Activated T-helper 1 cell treated with anti-CD3 and anti-CD28 coated beads, Interleukin-12 subunit alpha, Interleukin-12 subunit beta, Interleukin-2, Interleukin-4 antibody, amounts not matched to agents 30 ng/mL and 10 ng/mL and 1 ng/mL, durations not matched to agents 14 hours and 24 hours and 36 hours (primary cell): ENCODE measurements around the gene RBM20. TPM values are rescaled to one million over a fixed set of nuclear protein-coding genes. Genes with fewer than 3 reads are reported as not detected.

Source experiments
- DNase-seq: peaks from one replicate; pipeline ENCODE4 v3.0.0; 2021; ENCODE audit warnings: low spot score
- H3K27ac Mint-ChIP-seq: one replicate; pipeline ENCODE4 v1.8.0; 2021; ENCODE audit warnings: mild to moderate bottlenecking, mixed read lengths
- H3K27me3 Mint-ChIP-seq: one replicate; pipeline ENCODE4 v1.8.0; 2022; ENCODE audit warnings: mild to moderate bottlenecking, moderate library complexity, mixed read lengths; ENCODE audit not compliant: insufficient read depth
- H3K36me3 Mint-ChIP-seq: one replicate; pipeline ENCODE4 v1.8.0; 2021; ENCODE audit warnings: low read depth, mixed read lengths
- H3K4me1 Mint-ChIP-seq: one replicate; pipeline ENCODE4 v1.8.0; 2021; ENCODE audit warnings: low read depth, mixed read lengths
- H3K4me3 Mint-ChIP-seq: one replicate; pipeline ENCODE4 v1.8.0; 2021; ENCODE audit warnings: mild to moderate bottlenecking, moderate library complexity, mixed read lengths
- H3K9me3 Mint-ChIP-seq: one replicate; pipeline ENCODE4 v1.8.0; 2021; ENCODE audit warnings: mixed read lengths
- intact Hi-C: fragments of 100-400 bp; cut with micrococcal nuclease; formaldehyde crosslinking; loops from one replicate; pipeline ENCODE4 v1.15.1; 2024
- total RNA-seq: library from RNA; stranded (reverse); gene quantifications from 2 replicates; pipeline ENCODE4 v1.2.3, GENCODE V29; 2022

RBM20 gene
- total RNA-seq, 1 donor from 2014 or later: not detected

- intact Hi-C loops: no loop called here
- DNase-seq: no peak
- Mint-ChIP-seq H3K36me3 (no peaks in the 10 kb centered on the region), H3K27me3 (peaks cover 11% of the 10 kb centered on the region), H3K9me3 (no peaks in the 10 kb centered on the region), H3K4me1 (peaks cover 15% of the 10 kb centered on the region), H3K27ac (no peak overlapping the region), H3K4me3 (no peak overlapping the region)
Observed at GRCh38 chr10:110822035-110822711, 178.0 kb downstream of the RBM20 start.

GRCh38 chr10:110822712-110823311 lies 178.7 kb downstream of the RBM20 start:
- Mint-ChIP-seq H3K4me3 (no peak overlapping the region), H3K36me3 (no peaks in the 10 kb centered on the region), H3K4me1 (peaks cover 8% of the 10 kb centered on the region), H3K9me3 (no peaks in the 10 kb centered on the region), H3K27ac (no peak overlapping the region), H3K27me3 (peaks cover 11% of the 10 kb centered on the region)
- intact Hi-C loops: no loop called here
- no peak for DNase-seq

GRCh38 chr10:110824152-110824441 lies 180.0 kb downstream of the RBM20 start:
- no peaks in the 10 kb centered on the region for H3K36me3 Mint-ChIP-seq
- H3K4me1 Mint-ChIP-seq: peaks cover 8% of the 10 kb centered on the region
- no peak overlapping the region for H3K4me3 Mint-ChIP-seq
- intact Hi-C loops: no loop called here
- no peak for DNase-seq
- H3K27ac Mint-ChIP-seq: no peak overlapping the region
- peaks cover 11% of the 10 kb centered on the region for H3K27me3 Mint-ChIP-seq
- no peaks in the 10 kb centered on the region for H3K9me3 Mint-ChIP-seq

- Mint-ChIP-seq H3K36me3 (no peaks in the 10 kb centered on the region), H3K27ac (no peak overlapping the region), H3K4me1 (peaks cover 8% of the 10 kb centered on the region), H3K4me3 (no peak overlapping the region), H3K27me3 (peaks cover 11% of the 10 kb centered on the region), H3K9me3 (no peaks in the 10 kb centered on the region)
- no peak for DNase-seq
- intact Hi-C loops: no loop called here
Observed at GRCh38 chr10:110824660-110825059, 180.5 kb downstream of the RBM20 start.

GRCh38 chr10:110825508-110825907 lies 181.4 kb downstream of the RBM20 start:
- intact Hi-C loops: no loop called here
- H3K4me3 Mint-ChIP-seq: no peak overlapping the region

GRCh38 chr10:110827410-110827809 lies 183.3 kb downstream of the RBM20 start:
- intact Hi-C loops: no loop called here

More at GRCh38 chr10:110825508-110825907, 181.4 kb downstream of the RBM20 start:
- DNase-seq: no peak
- H3K9me3 Mint-ChIP-seq: no peaks in the 10 kb centered on the region
- no peaks in the 10 kb centered on the region for H3K36me3 Mint-ChIP-seq
- no peak overlapping the region for H3K27ac Mint-ChIP-seq
- peaks cover 8% of the 10 kb centered on the region for H3K4me1 Mint-ChIP-seq
- peaks cover 11% of the 10 kb centered on the region for H3K27me3 Mint-ChIP-seq

GRCh38 chr10:110827875-110828274 lies 183.7 kb downstream of the RBM20 start:
- H3K36me3 Mint-ChIP-seq: no peaks in the 10 kb centered on the region

More at GRCh38 chr10:110827410-110827809, 183.3 kb downstream of the RBM20 start:
- peaks cover under 1% of the 10 kb centered on the region for H3K4me1 Mint-ChIP-seq
- H3K27me3 Mint-ChIP-seq: peaks cover 11% of the 10 kb centered on the region
- H3K9me3 Mint-ChIP-seq: no peaks in the 10 kb centered on the region
- no peak for DNase-seq
- H3K4me3 Mint-ChIP-seq: no peak overlapping the region
- H3K27ac Mint-ChIP-seq: no peak overlapping the region
- no peaks in the 10 kb centered on the region for H3K36me3 Mint-ChIP-seq

GRCh38 chr10:110828525-110828924 lies 184.4 kb downstream of the RBM20 start:
- Mint-ChIP-seq H3K27ac (no peak overlapping the region), H3K4me3 (no peak overlapping the region), H3K27me3 (peaks cover 11% of the 10 kb centered on the region), H3K36me3 (no peaks in the 10 kb centered on the region), H3K9me3 (no peaks in the 10 kb centered on the region), H3K4me1 (no peaks in the 10 kb centered on the region)
- intact Hi-C loops: no loop called here
- DNase-seq: no peak

More at GRCh38 chr10:110827875-110828274, 183.7 kb downstream of the RBM20 start:
- intact Hi-C loops: no loop called here
- Mint-ChIP-seq H3K9me3 (no peaks in the 10 kb centered on the region), H3K27ac (no peak overlapping the region), H3K4me3 (no peak overlapping the region), H3K27me3 (peaks cover 11% of the 10 kb centered on the region), H3K4me1 (no peaks in the 10 kb centered on the region)
- no peak for DNase-seq

GRCh38 chr10:110829721-110830410 lies 185.7 kb downstream of the RBM20 start:
- peaks cover 7% of the 10 kb centered on the region for H3K4me1 Mint-ChIP-seq
- H3K4me3 Mint-ChIP-seq: no peak overlapping the region
- intact Hi-C loops: no loop called here
- no peaks in the 10 kb centered on the region for H3K9me3 Mint-ChIP-seq
- H3K27ac Mint-ChIP-seq: no peak overlapping the region
- peaks cover 7% of the 10 kb centered on the region for H3K27me3 Mint-ChIP-seq
- no peaks in the 10 kb centered on the region for H3K36me3 Mint-ChIP-seq
- no peak for DNase-seq

- DNase-seq: no peak
- Mint-ChIP-seq H3K36me3 (peaks cover 4% of the 10 kb centered on the region), H3K4me1 (peaks cover 35% of the 10 kb centered on the region), H3K9me3 (no peaks in the 10 kb centered on the region), H3K27me3 (no peaks in the 10 kb centered on the region), H3K27ac (no peak overlapping the region), H3K4me3 (no peak overlapping the region)
- intact Hi-C loops: no loop called here
Observed at GRCh38 chr10:110833234-110833940, 189.3 kb downstream of the RBM20 start.

GRCh38 chr10:110833941-110834628 lies 189.9 kb downstream of the RBM20 start:
- Mint-ChIP-seq H3K9me3 (no peaks in the 10 kb centered on the region), H3K27me3 (no peaks in the 10 kb centered on the region), H3K27ac (peak overlapping the region; percentile 10), H3K4me3 (no peak overlapping the region), H3K4me1 (peaks cover 35% of the 10 kb centered on the region), H3K36me3 (peaks cover 4% of the 10 kb centered on the region)
- no peak for DNase-seq
- intact Hi-C loops: no loop called here

- peaks cover 35% of the 10 kb centered on the region for H3K4me1 Mint-ChIP-seq
- peak overlapping the region; percentile 10 for H3K27ac Mint-ChIP-seq
- H3K4me3 Mint-ChIP-seq: no peak overlapping the region
- no peaks in the 10 kb centered on the region for H3K9me3 Mint-ChIP-seq
- no peaks in the 10 kb centered on the region for H3K27me3 Mint-ChIP-seq
- DNase-seq: no peak
- intact Hi-C loops: no loop called here
- H3K36me3 Mint-ChIP-seq: peaks cover 4% of the 10 kb centered on the region
Observed at GRCh38 chr10:110834629-110835301, 190.6 kb downstream of the RBM20 start.
